HG03159 (cell line): ENCODE measurements around the gene NID2.

Experiments used
- ATAC-seq: cut with Tn5 transposase; IDR thresholded peaks from one replicate; pipeline ENCODE4 v1.9.1; 2021; ENCODE audit warnings: mild to moderate bottlenecking, moderate library complexity; ENCODE audit not compliant: unreplicated experiment

Gene NID2

DNA sequence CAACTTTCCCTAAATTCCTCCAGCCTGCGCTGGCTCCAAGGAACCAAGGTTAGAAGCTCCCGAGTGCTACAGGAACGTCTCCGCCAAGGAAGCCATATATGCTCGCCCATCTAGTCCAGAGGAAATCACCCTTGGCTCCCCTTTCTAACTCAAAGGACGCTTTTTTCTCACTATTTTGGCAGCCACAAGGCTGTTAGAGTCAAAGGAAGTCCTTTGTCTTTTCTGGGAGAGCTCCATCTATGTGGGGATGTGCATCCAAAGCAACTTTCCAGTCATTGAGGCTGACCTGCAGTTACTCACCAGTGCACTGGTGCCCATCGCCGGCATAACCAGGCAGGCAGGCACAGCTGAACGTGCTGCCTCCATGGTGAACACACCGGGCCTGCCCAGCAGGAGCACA is 42.0 kb downstream of the NID2 start:
- ATAC-seq: no peak

- ATAC-seq: no peak
Observed at GRCh38 chr14:52026017-52026660, 42.7 kb downstream of the NID2 start.

DNA sequence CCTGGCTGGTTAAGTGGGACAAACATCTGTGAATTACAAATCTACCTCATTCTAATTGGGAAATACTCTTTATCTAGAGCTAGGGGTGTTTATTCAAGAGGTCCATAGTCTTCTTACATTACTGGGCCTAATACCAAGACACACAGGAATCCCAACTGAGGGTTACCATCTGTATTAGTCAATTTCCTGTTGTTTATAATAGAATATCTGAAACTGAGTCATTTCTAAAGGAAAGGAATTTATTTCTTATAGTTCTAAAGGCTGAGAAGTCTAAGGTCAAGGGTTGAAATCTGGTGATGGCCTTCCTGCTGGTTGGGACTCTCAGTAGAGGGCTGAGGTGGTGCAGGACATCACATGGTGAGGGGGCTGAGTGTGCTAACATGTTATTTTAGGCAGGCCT is 43.5 kb downstream of the NID2 start:
- no peak for ATAC-seq

GRCh38 chr14:52023518-52023917 is 45.3 kb downstream of the NID2 start:
- ATAC-seq: no peak

- peak; percentile 79 for ATAC-seq
Observed at GRCh38 chr14:52021957-52022600, 46.8 kb downstream of the NID2 start.

- ATAC-seq: no peak
Observed at GRCh38 chr14:52020866-52021717, 47.8 kb downstream of the NID2 start.

DNA sequence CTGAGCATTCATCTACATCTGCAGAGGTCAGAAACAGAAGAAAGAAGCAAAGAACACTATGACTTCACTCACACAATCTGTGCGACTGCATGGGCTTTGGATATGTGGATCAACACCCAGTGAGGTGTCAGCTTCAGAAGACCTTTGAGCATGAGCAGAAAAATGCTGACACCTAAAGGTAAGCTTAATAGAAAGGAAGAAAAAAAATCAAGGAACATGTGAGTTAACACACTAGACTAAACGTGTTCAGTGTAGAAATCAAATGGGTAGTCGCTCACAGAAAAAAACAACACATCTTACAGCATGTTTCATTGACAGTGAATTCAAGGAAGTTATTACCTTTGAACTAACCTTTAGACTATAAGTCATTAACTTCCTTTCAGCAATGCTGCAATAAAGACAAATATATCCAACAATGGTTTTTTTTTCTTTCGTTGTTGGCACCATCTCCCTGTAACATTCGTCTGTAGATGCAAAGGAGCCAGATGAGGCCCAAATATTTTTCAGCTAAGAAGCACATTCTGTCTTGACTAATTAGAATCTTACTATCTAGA is 48.6 kb downstream of the NID2 start:
- ATAC-seq: no peak

- no peak for ATAC-seq
Observed at GRCh38 chr14:52018970-52019369, 49.9 kb downstream of the NID2 start.

- ATAC-seq: no peak
Observed at GRCh38 chr14:52018252-52018651, 50.6 kb downstream of the NID2 start.

DNA sequence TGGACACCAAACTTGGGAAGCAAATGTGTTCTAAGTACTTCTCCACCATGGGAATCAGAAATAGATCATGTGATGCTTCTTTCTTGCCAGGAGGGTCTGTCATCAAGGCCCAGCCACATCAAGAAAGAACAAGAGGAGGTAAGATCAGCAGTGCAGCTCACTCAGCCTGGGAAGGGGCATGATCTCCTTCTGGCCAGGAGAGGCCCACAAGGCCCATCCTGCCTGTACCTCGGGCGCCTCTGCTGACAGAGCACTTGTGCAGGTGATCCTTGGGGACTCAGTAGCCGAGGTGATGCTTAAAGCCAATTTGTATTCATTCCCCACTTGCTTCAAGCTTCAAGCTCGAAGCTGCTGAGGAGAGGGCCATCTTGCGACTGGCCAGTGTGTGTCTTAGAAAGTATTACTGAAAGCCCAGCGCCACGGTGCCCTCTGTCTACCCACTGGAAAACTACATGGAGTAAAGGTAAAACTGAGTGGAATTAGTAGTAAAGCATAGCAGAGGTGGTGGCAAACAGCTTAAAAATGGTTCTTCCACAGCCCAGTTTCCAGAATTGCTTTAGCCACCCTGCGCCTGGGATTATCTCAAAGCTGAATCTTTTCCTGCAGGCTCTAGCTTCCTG is 53.3 kb downstream of the NID2 start:
- ATAC-seq: no peak

DNA sequence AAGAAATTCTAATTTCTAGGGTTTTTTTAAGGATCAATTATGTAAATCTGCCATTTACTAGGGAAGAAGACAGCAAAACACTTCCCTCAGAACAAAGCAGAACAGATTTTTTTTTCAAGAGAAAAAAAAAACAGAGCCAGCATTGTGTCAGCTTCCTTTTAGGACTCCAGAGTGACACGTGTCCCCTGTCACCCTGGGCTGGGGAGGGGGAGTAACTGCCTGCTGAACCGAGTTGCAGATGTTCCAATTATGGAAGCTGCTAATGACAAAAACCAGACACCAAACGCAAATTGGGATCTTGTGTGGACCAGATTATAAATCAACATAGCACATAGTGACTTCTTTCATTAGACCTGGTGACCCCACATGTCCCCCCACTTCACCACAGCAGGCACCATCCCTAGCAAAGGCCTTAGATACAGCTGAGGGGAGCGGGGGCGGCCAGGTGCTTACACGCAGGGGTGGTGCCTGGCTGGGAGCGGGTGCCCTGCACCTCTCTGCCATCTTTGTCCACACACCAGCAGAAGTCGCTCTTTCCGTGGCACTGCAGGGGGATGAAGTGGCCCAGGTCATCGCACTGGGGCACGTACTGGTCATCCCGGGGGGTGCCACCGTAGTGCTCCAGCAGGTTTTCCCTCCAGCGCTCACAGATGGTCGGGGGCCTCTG is 54.1 kb downstream of the NID2 start:
- ATAC-seq: no peak

- no peak for ATAC-seq
Observed at GRCh38 chr14:52013984-52014600, 54.8 kb downstream of the NID2 start.

GRCh38 chr14:52012635-52013034 is 56.2 kb downstream of the NID2 start:
- ATAC-seq: no peak

DNA sequence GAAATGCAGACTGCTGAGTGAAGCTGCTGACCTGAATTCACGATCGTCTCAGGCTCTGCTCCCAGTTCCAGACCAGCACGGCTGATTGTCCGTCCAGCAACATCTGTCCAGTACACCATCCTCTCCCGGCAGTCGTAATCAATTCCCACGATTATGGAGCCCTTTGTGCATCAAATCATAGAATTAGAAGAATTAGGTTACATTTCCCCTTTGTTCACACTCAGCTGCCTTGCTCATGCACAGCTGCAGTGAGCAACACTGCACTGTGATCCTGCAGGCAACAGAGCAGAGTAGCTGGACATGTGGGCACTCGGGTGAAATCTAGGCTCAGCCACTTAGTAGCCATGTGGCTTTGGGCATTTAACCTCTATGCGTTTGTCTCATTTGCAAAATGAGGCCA is 57.3 kb downstream of the NID2 start:
- no peak for ATAC-seq

DNA sequence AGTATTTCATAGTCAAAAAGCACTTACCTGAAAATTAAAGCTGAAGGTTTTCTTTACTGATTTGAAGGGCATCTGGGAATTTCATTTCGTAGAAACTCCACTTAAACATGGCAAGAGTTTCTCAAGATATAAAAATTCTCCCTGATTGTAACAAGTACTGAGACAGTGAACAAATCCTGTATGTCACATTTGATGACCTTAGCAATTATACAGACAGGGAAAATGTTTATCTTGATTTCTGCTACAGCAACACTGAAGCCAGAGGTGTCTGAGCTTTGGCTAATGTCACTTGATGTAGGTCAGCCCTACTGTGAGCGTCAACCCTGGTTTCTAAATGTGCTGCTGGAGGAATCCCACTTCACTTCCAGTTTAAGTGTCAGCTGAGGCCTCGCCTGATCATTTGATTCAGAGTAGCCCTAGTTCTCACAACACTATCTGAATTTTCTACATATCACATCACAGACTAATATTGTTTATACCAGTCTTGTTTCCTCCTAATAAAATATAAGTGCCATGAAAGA is 58.6 kb downstream of the NID2 start:
- ATAC-seq: no peak

DNA sequence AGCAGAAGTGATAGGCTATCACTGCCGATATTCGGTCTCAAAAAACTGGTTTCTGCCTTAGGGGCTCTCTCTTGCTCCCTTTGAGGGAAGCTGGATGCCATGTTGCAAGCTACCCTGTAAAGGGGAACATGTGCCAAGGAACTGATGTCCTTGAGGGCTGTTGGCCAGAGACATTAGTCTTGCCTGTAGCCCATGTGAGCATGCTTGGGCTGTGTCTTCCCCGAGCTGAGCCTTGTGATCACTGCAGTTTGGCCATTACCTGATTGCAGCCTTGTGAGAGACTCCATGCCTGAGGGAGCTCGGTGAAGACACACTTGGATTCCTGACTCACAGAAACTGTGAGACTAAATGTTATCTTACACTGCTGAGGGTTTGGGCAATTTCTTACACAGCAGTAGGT is 60.7 kb downstream of the NID2 start:
- no peak for ATAC-seq

GRCh38 chr14:52007637-52008036 is 61.2 kb downstream of the NID2 start:
- ATAC-seq: no peak

- no peak for ATAC-seq
Observed at GRCh38 chr14:52007211-52007610, 61.6 kb downstream of the NID2 start.

GRCh38 chr14:52006361-52006760 is 62.5 kb downstream of the NID2 start:
- no peak for ATAC-seq

DNA sequence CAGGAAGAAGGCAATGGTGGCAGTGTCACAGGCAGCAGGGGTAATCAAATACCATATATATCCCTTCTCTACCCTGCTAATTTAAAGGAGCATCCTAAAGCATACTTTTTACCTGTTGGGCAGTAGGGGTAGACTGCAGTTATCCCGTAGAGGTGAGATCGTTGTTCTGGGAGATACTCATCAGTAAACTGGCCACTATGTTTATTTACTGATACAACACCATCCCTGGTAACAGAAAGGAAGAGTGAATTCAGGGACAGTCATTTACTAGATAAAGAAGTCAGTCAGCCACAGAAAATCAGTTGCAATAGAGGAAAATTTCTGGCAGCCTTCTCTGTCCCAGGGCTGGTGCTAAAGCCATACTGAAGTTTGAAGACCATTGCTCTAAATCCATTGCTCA is 63.2 kb downstream of the NID2 start:
- no peak for ATAC-seq
